Fibroblast of lung (primary cell): Measurements from ENCODE around the gene CORT. TPM values are rescaled to one million over a fixed set of nuclear protein-coding genes. Genes with fewer than 3 reads are reported as not detected.
"Not testable (repeated sequence)": the region's sequence is repeated elsewhere in the genome, so short reads cannot be mapped to it uniquely, and the experiment has no call there.

Experiments
- DNase-seq, 2 donors: peaks; one replicate each; pipeline versions ENCODE4 v3.0.0 to v3.0.0-alpha.2; 2010; ENCODE audit warnings: low read depth in 2 of 2
- H2AFZ ChIP-seq: 2 replicates; pipeline ENCODE4 v1.5.1; 2012; ENCODE audit warnings: low read length, control low read depth, inconsistent platforms
- H3K27ac ChIP-seq: 2 replicates; pipeline ENCODE4 v1.5.1; 2011; ENCODE audit warnings: low read length, control low read depth; ENCODE audit not compliant: insufficient read depth
- H3K27me3 ChIP-seq: 2 replicates; pipeline ENCODE4 v1.5.1; 2011; ENCODE audit warnings: mild to moderate bottlenecking, low read length; ENCODE audit not compliant: control insufficient read depth, insufficient read depth
- H3K36me3 ChIP-seq: 2 replicates; pipeline ENCODE4 v1.5.1; 2011; ENCODE audit warnings: low read length; ENCODE audit not compliant: control insufficient read depth, insufficient read depth
- H3K4me1 ChIP-seq: 2 replicates; pipeline ENCODE4 v1.5.1; 2011; ENCODE audit warnings: low read length; ENCODE audit not compliant: control insufficient read depth, insufficient read depth; ENCODE audit errors: extremely low read depth
- H3K4me2 ChIP-seq: 2 replicates; pipeline ENCODE4 v1.5.1; 2011; ENCODE audit warnings: low read length, control low read depth; ENCODE audit not compliant: insufficient read depth; ENCODE audit errors: extremely low read depth
- H3K4me3 ChIP-seq, 4 experiments: fragments of 200-600 bp in 1 of 4; sonication (generic) in 1 of 4; replicated peaks in 1 of 4; 2 replicates each; pipeline ENCODE4 v1.5.1; 2011 to 2016; ENCODE audit warnings: low read length in 4 of 4, low read depth in 3 of 4, mild to moderate bottlenecking in 3 of 4, control low read depth in 2 of 4, inconsistent platforms in 1 of 4, mixed read lengths in 1 of 4; ENCODE audit not compliant: insufficient read depth in 1 of 4; ENCODE audit errors: control extremely low read depth in 1 of 4
- H3K79me2 ChIP-seq: 2 replicates; pipeline ENCODE4 v1.5.1; 2012; ENCODE audit warnings: mild to moderate bottlenecking, low read length, inconsistent platforms; ENCODE audit not compliant: control insufficient read depth, insufficient read depth
- H3K9ac ChIP-seq: 2 replicates; pipeline ENCODE4 v1.5.1; 2011; ENCODE audit warnings: mild to moderate bottlenecking, low read length, control low read depth; ENCODE audit not compliant: insufficient read depth
- H3K9me3 ChIP-seq: 2 replicates; pipeline ENCODE4 v1.5.1; 2012; ENCODE audit warnings: low read depth, low read length; ENCODE audit not compliant: control insufficient read depth, insufficient read depth
- H4K20me1 ChIP-seq: 2 replicates; pipeline ENCODE4 v1.5.1; 2011; ENCODE audit warnings: low read length; ENCODE audit not compliant: control insufficient read depth, insufficient read depth; ENCODE audit errors: extremely low read depth
- EZH2 ChIP-seq: IDR thresholded peaks from 2 replicates; pipeline ENCODE4 v1.5.1; 2012; ENCODE audit warnings: low read length, control low read depth, mild to moderate bottlenecking; ENCODE audit errors: missing control alignments
- polyA plus RNA-seq, 2 donors: library from polyadenylated mRNA; depleted of rRNA in 1 of 2; stranded (reverse) in 1 of 2; unstranded in 1 of 2; fragments of >200 nt; gene quantifications; 2 replicates each; pipeline ENCODE4 v1.2.1, GENCODE V29; 2011 to 2012; ENCODE audit warnings: missing spikeins in 1 of 2
- total RNA-seq: library from RNA; depleted of rRNA; stranded (reverse); fragments of >200 nt; gene quantifications from 2 replicates; pipeline ENCODE4 v1.2.1, GENCODE V29; 2014
- TF ChIP-seq, protein P1 (sequence below), 2 donors: IDR thresholded peaks in 1 of 2; conservative IDR thresholded peaks in 1 of 2; 1 replicate in 1 of 2; 2 replicates in 1 of 2; pipeline ENCODE4 v1.5.1; 2011 to 2012; ENCODE audit warnings: low read length in 2 of 2, control low read depth in 1 of 2, inconsistent platforms in 1 of 2, low read depth in 1 of 2, mild to moderate bottlenecking in 1 of 2

Gene CORT
- total and polyA plus RNA-seq, 2 donors (not counting 1 experiment from before 2014, with no cell fraction given) = 0.17 TPM; not detected in 1

DNA sequence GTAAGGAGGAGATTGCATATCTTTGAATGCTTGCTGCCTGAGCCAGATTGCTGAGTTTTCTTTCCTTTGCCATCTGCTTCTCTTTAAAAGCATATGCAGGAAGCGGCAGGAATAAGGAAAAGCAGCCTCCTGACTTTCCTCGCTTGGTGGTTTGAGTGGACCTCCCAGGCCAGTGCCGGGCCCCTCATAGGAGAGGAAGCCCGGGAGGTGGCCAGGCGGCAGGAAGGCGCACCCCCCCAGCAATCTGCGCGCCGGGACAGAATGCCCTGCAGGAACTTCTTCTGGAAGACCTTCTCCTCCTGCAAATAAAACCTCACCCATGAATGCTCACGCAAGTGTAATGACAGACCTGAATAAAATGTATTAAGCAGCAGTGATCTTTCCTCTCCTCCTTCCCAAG, 1.5 kb downstream of the CORT start:
- Histone ChIP-seq H3K4me2 (peak overlapping the region; percentile 68), H3K4me1 (peaks cover 2% of the 10 kb centered on the region), H3K4me3 (peak overlapping the region in 1 of 4 experiments; percentile 38), H4K20me1 (no peaks in the 10 kb centered on the region), H3K79me2 (no peaks in the 10 kb centered on the region), H3K9me3 (no peaks in the 10 kb centered on the region), H3K27me3 (no peaks in the 10 kb centered on the region), H2AFZ (peak overlapping the region; percentile 29), H3K27ac (peak overlapping the region; percentile 39), H3K9ac (no peak overlapping the region), H3K36me3 (no peaks in the 10 kb centered on the region)
- DNase-seq = peak; percentile 27 to 33
- TF ChIP-seq, protein P1, sequence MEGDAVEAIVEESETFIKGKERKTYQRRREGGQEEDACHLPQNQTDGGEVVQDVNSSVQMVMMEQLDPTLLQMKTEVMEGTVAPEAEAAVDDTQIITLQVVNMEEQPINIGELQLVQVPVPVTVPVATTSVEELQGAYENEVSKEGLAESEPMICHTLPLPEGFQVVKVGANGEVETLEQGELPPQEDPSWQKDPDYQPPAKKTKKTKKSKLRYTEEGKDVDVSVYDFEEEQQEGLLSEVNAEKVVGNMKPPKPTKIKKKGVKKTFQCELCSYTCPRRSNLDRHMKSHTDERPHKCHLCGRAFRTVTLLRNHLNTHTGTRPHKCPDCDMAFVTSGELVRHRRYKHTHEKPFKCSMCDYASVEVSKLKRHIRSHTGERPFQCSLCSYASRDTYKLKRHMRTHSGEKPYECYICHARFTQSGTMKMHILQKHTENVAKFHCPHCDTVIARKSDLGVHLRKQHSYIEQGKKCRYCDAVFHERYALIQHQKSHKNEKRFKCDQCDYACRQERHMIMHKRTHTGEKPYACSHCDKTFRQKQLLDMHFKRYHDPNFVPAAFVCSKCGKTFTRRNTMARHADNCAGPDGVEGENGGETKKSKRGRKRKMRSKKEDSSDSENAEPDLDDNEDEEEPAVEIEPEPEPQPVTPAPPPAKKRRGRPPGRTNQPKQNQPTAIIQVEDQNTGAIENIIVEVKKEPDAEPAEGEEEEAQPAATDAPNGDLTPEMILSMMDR (conservative IDR thresholded peaks at IDR 0.05 in 1 of 2, IDR thresholded peaks at IDR 0.05 in 1 of 2; ENCODE audit: low read depth in 1 of 2, low read length in 2 of 2) = no peak
- TF ChIP-seq EZH2 = no peak

DNA sequence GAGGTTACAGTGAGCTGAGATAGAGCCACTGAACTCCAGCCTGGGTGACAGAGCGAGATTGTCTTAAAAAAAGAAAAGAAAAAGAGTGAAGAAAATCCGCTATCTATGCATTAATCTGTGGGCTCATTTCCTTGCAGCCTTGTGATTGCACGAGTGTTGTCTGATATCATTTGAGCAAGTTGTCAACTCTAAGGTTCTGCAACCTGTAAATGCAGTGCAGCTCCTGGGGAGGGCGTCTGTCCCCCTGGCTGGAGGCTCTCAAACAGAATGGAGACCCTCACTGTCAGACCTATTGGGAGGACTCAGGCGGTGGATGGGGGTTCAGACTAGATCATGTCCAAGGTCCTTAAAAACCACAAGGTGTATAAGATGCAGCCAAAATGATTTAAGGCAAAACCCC, 6.2 kb downstream of the CORT start:
- no peak for DNase-seq
- Histone ChIP-seq H3K79me2 (no peaks in the 10 kb centered on the region), H2AFZ (no peak overlapping the region), H3K36me3 (peaks cover 3% of the 10 kb centered on the region), H3K4me1 (peaks cover 4% of the 10 kb centered on the region), H3K9ac (no peak overlapping the region), H3K4me3 (no peak overlapping the region), H3K27ac (no peak overlapping the region), H3K9me3 (no peaks in the 10 kb centered on the region), H3K4me2 (no peak overlapping the region), H4K20me1 (no peaks in the 10 kb centered on the region), H3K27me3 (no peaks in the 10 kb centered on the region)
- TF ChIP-seq EZH2 = no peak
- TF ChIP-seq, protein P1 (conservative IDR thresholded peaks at IDR 0.05 in 1 of 2, IDR thresholded peaks at IDR 0.05 in 1 of 2; ENCODE audit: low read depth in 1 of 2, low read length in 2 of 2) = no peak

DNA sequence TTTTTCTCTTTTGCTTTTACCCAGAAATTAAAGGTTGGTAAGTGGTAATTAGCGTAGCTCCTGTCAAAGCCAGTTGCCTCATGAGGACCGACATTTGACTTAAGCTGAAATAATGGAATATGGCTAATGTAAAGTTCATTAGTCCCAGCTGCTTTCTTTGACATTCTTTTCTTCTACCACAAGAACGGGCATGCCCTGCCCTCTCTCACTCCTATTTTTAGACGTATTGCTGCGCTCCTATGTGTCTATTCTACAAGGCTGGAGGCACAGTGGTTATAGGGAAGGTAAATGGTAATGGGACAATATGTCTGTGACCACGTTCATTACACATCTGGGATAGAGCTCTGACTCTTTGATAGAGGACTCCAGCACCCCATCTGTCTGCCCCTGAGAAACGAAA, 6.8 kb downstream of the CORT start:
- H3K4me2 ChIP-seq = no peak overlapping the region
- TF ChIP-seq, protein P1 (conservative IDR thresholded peaks at IDR 0.05 in 1 of 2, IDR thresholded peaks at IDR 0.05 in 1 of 2; ENCODE audit: low read depth in 1 of 2, low read length in 2 of 2) = no peak
- no peak for TF ChIP-seq EZH2
- no peak overlapping the region for H3K9ac ChIP-seq
- no peaks in the 10 kb centered on the region for H3K27me3 ChIP-seq
- DNase-seq = no peak
- peaks cover 3% of the 10 kb centered on the region for H3K36me3 ChIP-seq
- no peak overlapping the region for H3K4me3 ChIP-seq
- H4K20me1 ChIP-seq = no peaks in the 10 kb centered on the region
- H3K27ac ChIP-seq = no peak overlapping the region
- H3K79me2 ChIP-seq = no peaks in the 10 kb centered on the region
- no peaks in the 10 kb centered on the region for H3K9me3 ChIP-seq
- no peak overlapping the region for H2AFZ ChIP-seq
- H3K4me1 ChIP-seq = peaks cover 4% of the 10 kb centered on the region

DNA sequence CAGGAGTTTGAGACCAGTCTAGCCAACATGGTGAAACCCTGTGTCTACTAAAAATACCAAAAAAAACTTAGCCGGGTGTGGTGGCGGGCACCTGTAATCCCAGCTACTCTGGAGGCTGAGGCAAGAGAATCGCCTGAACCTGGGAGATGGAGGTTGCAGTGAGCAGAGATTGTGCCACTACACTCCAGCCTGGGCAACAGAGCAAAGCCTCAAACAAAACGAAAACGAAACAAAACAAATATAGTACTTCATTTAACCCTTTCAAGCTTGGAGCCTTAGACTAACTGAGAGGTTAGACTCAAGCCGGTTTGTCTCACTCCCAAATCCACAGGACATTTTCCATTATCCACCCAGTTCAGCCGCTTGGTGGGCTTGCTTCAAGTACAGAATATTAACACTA, 7.6 kb downstream of the CORT start:
- not testable (repeated sequence) for H3K4me1 ChIP-seq, H3K36me3 ChIP-seq, DNase-seq, H4K20me1 ChIP-seq, H3K27ac ChIP-seq, H3K9ac ChIP-seq, H3K79me2 ChIP-seq, H2AFZ ChIP-seq, H3K27me3 ChIP-seq, H3K4me2 ChIP-seq, H3K4me3 ChIP-seq, H3K9me3 ChIP-seq
